Dendritic cell treated with granulocyte-macrophage colony-stimulating factor and Interleukin-4, amounts not matched to agents 40 ng/mL and 50 ng/mL, for 4 days (primary cell): ENCODE data around the gene CLEC3B.

Experiments used
- H3K27ac Mint-ChIP-seq: one replicate; pipeline ENCODE4 v1.8.0; 2022; ENCODE audit warnings: mild to moderate bottlenecking, mixed read lengths
- H3K27me3 Mint-ChIP-seq: one replicate; pipeline ENCODE4 v1.8.0; 2022; ENCODE audit warnings: mild to moderate bottlenecking, mixed read lengths
- H3K36me3 Mint-ChIP-seq: one replicate; pipeline ENCODE4 v1.8.0; 2022; ENCODE audit warnings: low read depth, mixed read lengths
- H3K4me1 Mint-ChIP-seq: one replicate; pipeline ENCODE4 v1.8.0; 2022; ENCODE audit warnings: low read depth, mixed read lengths
- H3K4me3 Mint-ChIP-seq: one replicate; pipeline ENCODE4 v1.8.0; 2022; ENCODE audit warnings: mild to moderate bottlenecking, moderate library complexity, mixed read lengths
- H3K9me3 Mint-ChIP-seq: one replicate; pipeline ENCODE4 v1.8.0; 2022; ENCODE audit warnings: mixed read lengths
- intact Hi-C: fragments of 100-400 bp; cut with micrococcal nuclease; formaldehyde crosslinking; loops from one replicate; pipeline ENCODE4 v1.15.0; 2022

The CLEC3B gene

GRCh38 chr3:45055411-45056143 lies 29.5 kb downstream of the CLEC3B start:
- H3K9me3 Mint-ChIP-seq = no peaks in the 10 kb centered on the region
- H3K4me3 Mint-ChIP-seq = no peak overlapping the region
- no peaks in the 10 kb centered on the region for H3K36me3 Mint-ChIP-seq
- intact Hi-C loops = loop anchor here (5.0 kb wide), 1 partner anchor 157 kb away; no protein-coding TSS in a partner anchor
- peaks cover 61% of the 10 kb centered on the region for H3K4me1 Mint-ChIP-seq
- peak overlapping the region; percentile 20 for H3K27ac Mint-ChIP-seq
- H3K27me3 Mint-ChIP-seq = peaks cover 1% of the 10 kb centered on the region

- Mint-ChIP-seq H3K4me1 (peaks cover 66% of the 10 kb centered on the region), H3K36me3 (no peaks in the 10 kb centered on the region), H3K27me3 (no peaks in the 10 kb centered on the region), H3K4me3 (no peak overlapping the region), H3K27ac (peak overlapping the region; percentile 46), H3K9me3 (no peaks in the 10 kb centered on the region)
- intact Hi-C loops = loop anchor here (5.0 kb wide), 1 partner anchor 156 kb away; no protein-coding TSS in a partner anchor
Observed at GRCh38 chr3:45056608-45057301, 30.7 kb downstream of the CLEC3B start.

GRCh38 chr3:45057557-45057956 lies 31.5 kb downstream of the CLEC3B start:
- Mint-ChIP-seq H3K9me3 (no peaks in the 10 kb centered on the region), H3K36me3 (no peaks in the 10 kb centered on the region), H3K27ac (peak overlapping the region; percentile 46), H3K27me3 (no peaks in the 10 kb centered on the region), H3K4me1 (peaks cover 64% of the 10 kb centered on the region), H3K4me3 (no peak overlapping the region)
- intact Hi-C loops = loop anchor here (5.0 kb wide), 1 partner anchor 155 kb away; no protein-coding TSS in a partner anchor

GRCh38 chr3:45059132-45059531 lies 33.0 kb downstream of the CLEC3B start:
- H3K4me1 Mint-ChIP-seq = peaks cover 62% of the 10 kb centered on the region
- intact Hi-C loops = loop anchor here (5.0 kb wide), 1 partner anchor 153 kb away; no protein-coding TSS in a partner anchor
- no peaks in the 10 kb centered on the region for H3K9me3 Mint-ChIP-seq
- H3K27ac Mint-ChIP-seq = peak overlapping the region; percentile 46
- no peak overlapping the region for H3K4me3 Mint-ChIP-seq
- no peaks in the 10 kb centered on the region for H3K36me3 Mint-ChIP-seq
- no peaks in the 10 kb centered on the region for H3K27me3 Mint-ChIP-seq

GRCh38 chr3:45060165-45060892 lies 34.2 kb downstream of the CLEC3B start:
- H3K27ac Mint-ChIP-seq = peak overlapping the region; percentile 94
- H3K4me1 Mint-ChIP-seq = peaks cover 66% of the 10 kb centered on the region
- H3K9me3 Mint-ChIP-seq = no peaks in the 10 kb centered on the region
- intact Hi-C loops = no loop called here
- H3K36me3 Mint-ChIP-seq = no peaks in the 10 kb centered on the region
- H3K4me3 Mint-ChIP-seq = no peak overlapping the region
- H3K27me3 Mint-ChIP-seq = no peaks in the 10 kb centered on the region

GRCh38 chr3:45062697-45063070 lies 36.6 kb downstream of the CLEC3B start:
- Mint-ChIP-seq H3K27ac (peak overlapping the region; percentile 94), H3K36me3 (no peaks in the 10 kb centered on the region), H3K27me3 (no peaks in the 10 kb centered on the region), H3K4me3 (no peak overlapping the region), H3K9me3 (no peaks in the 10 kb centered on the region), H3K4me1 (peaks cover 73% of the 10 kb centered on the region)
- intact Hi-C loops = no loop called here

GRCh38 chr3:45064512-45065372 lies 38.6 kb downstream of the CLEC3B start:
- H3K9me3 Mint-ChIP-seq = no peaks in the 10 kb centered on the region
- no peaks in the 10 kb centered on the region for H3K36me3 Mint-ChIP-seq
- intact Hi-C loops = loop anchor here (5.0 kb wide), 1 partner anchor 78 kb away; no protein-coding TSS in a partner anchor
- H3K27me3 Mint-ChIP-seq = no peaks in the 10 kb centered on the region
- H3K4me1 Mint-ChIP-seq = peaks cover 71% of the 10 kb centered on the region
- peak overlapping the region; percentile 97 for H3K27ac Mint-ChIP-seq
- peak overlapping the region; percentile 81 for H3K4me3 Mint-ChIP-seq

GRCh38 chr3:45065373-45065720 lies 39.2 kb downstream of the CLEC3B start:
- Mint-ChIP-seq H3K4me3 (no peak overlapping the region), H3K36me3 (no peaks in the 10 kb centered on the region), H3K27ac (peak overlapping the region; percentile 97), H3K4me1 (peaks cover 71% of the 10 kb centered on the region), H3K27me3 (no peaks in the 10 kb centered on the region), H3K9me3 (no peaks in the 10 kb centered on the region)
- intact Hi-C loops = loop anchor here (5.0 kb wide), 1 partner anchor 77 kb away; no protein-coding TSS in a partner anchor

GRCh38 chr3:45066109-45066801 lies 40.2 kb downstream of the CLEC3B start:
- intact Hi-C loops = loop anchor here (5.0 kb wide), 1 partner anchor 76 kb away; no protein-coding TSS in a partner anchor
- Mint-ChIP-seq H3K27ac (peak overlapping the region; percentile 97), H3K4me3 (no peak overlapping the region)

GRCh38 chr3:45067486-45067885 lies 41.4 kb downstream of the CLEC3B start:
- Mint-ChIP-seq H3K27me3 (no peaks in the 10 kb centered on the region), H3K4me3 (no peak overlapping the region), H3K9me3 (no peaks in the 10 kb centered on the region), H3K4me1 (peaks cover 54% of the 10 kb centered on the region), H3K27ac (peak overlapping the region; percentile 97), H3K36me3 (no peaks in the 10 kb centered on the region)
- intact Hi-C loops = loop anchor here (5.0 kb wide), 1 partner anchor 75 kb away; no protein-coding TSS in a partner anchor

More at GRCh38 chr3:45066109-45066801, 40.2 kb downstream of the CLEC3B start:
- no peaks in the 10 kb centered on the region for H3K9me3 Mint-ChIP-seq
- H3K27me3 Mint-ChIP-seq = no peaks in the 10 kb centered on the region
- no peaks in the 10 kb centered on the region for H3K36me3 Mint-ChIP-seq
- H3K4me1 Mint-ChIP-seq = peaks cover 65% of the 10 kb centered on the region

GRCh38 chr3:45067941-45068340 lies 41.8 kb downstream of the CLEC3B start:
- Mint-ChIP-seq H3K27me3 (no peaks in the 10 kb centered on the region), H3K27ac (no peak overlapping the region), H3K9me3 (no peaks in the 10 kb centered on the region), H3K4me1 (peaks cover 50% of the 10 kb centered on the region), H3K4me3 (no peak overlapping the region), H3K36me3 (no peaks in the 10 kb centered on the region)
- intact Hi-C loops = loop anchor here (5.0 kb wide), 1 partner anchor 74 kb away; no protein-coding TSS in a partner anchor

GRCh38 chr3:45071075-45071474 lies 45.0 kb downstream of the CLEC3B start:
- H3K4me1 Mint-ChIP-seq = peaks cover 48% of the 10 kb centered on the region
- no peak overlapping the region for H3K4me3 Mint-ChIP-seq
- H3K27ac Mint-ChIP-seq = no peak overlapping the region
- no peaks in the 10 kb centered on the region for H3K9me3 Mint-ChIP-seq
- no peaks in the 10 kb centered on the region for H3K27me3 Mint-ChIP-seq
- intact Hi-C loops = no loop called here
- H3K36me3 Mint-ChIP-seq = no peaks in the 10 kb centered on the region
